Calu3 (cell line): ENCODE measurements around the gene IL25. TPM values are rescaled to one million over a fixed set of nuclear protein-coding genes. Genes with fewer than 3 reads are reported as not detected.

Experiments used
- BruUV-seq: library from RNA; stranded (reverse); fragments of 400-500 nt; replicated peaks from 2 replicates; lab custom pipeline; 2021; lab: Mats Ljungman, UMichigan
- CTCF ChIA-PET: fragments of 300-600 bp; sonication (Branson Sonifier 250); formaldehyde crosslinking; loops from one replicate; lab custom pipeline; 2022; ENCODE audit warnings: antibody characterized with exemption; lab: Charles Lee
- DNase-seq: peaks from one replicate; pipeline ENCODE4 v3.0.0; 2022
- H3K27ac Mint-ChIP-seq: one replicate; pipeline ENCODE4 v1.8.0; 2022; ENCODE audit warnings: mixed read lengths; ENCODE audit not compliant: unreplicated experiment
- H3K27me3 Mint-ChIP-seq: one replicate; pipeline ENCODE4 v1.8.0; 2022; ENCODE audit warnings: mixed read lengths; ENCODE audit not compliant: unreplicated experiment
- H3K36me3 Mint-ChIP-seq: one replicate; pipeline ENCODE4 v1.8.0; 2022; ENCODE audit warnings: mild to moderate bottlenecking, moderate library complexity, mixed read lengths; ENCODE audit not compliant: insufficient read depth, unreplicated experiment
- H3K4me1 Mint-ChIP-seq: one replicate; pipeline ENCODE4 v1.8.0; 2022; ENCODE audit warnings: mild to moderate bottlenecking, low read depth, mixed read lengths; ENCODE audit not compliant: unreplicated experiment
- H3K4me3 Mint-ChIP-seq: one replicate; pipeline ENCODE4 v1.8.0; 2022; ENCODE audit warnings: mild to moderate bottlenecking, low read depth, moderate library complexity, mixed read lengths; ENCODE audit not compliant: unreplicated experiment
- H3K9me3 Mint-ChIP-seq: one replicate; pipeline ENCODE4 v1.8.0; 2022; ENCODE audit warnings: low read depth, mixed read lengths; ENCODE audit not compliant: unreplicated experiment
- CTCF ChIP-seq: fragments of 200-600 bp; IDR thresholded peaks from one replicate; pipeline ENCODE4 v1.8.0; 2022; ENCODE audit warnings: antibody characterized with exemption; ENCODE audit not compliant: unreplicated experiment
- intact Hi-C: fragments of 100-400 bp; cut with micrococcal nuclease; formaldehyde crosslinking; loops from one replicate; pipeline ENCODE4 v1.10.0; 2022; ENCODE audit not compliant: unreplicated experiment
- total RNA-seq: library from RNA; stranded (reverse); gene quantifications from 2 replicates; pipeline ENCODE4 v1.2.3, GENCODE V29; 2022

The IL25 gene
- total RNA-seq, 1 experiment from 2014 or later: not detected

DNA sequence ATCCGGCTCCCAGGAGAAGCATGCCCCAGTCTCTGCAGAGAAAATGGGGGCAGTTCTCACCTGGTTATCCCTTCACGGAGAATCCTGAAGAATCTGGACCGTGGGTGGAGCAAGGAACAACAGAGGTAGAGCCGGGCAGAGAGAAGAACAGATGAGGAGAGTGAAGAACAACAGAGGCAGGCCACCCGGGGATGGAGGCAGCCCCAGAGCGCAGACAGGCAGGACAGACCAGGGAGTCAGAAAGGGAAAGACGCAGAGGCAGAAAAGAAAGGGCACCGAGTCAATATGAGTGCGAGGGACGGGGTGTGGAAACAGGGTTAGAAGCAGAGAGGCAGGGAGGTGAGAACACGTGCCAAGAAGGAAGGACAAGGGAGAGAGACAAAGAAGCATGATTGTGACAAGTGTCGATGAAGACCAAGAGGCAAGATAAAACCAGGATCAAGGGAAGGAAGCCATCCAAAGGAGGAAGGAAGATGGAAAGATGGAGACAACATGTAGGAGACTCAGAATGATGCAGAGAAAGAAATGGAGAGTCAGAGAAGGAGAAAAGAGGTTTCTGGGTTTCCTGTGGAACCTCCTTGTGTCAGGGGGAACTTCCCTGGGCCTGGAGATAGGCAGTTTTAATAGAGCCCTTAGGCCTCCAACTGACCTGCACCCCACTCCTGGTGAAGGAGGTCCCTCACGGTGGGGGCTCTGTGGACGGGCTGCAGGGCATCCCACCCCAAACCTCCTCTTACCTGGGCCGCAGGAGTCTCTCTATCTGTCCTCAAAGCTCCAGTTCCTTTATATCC lies 35.1 kb downstream of the IL25 start, which contains the start of gene MYH6:
MYH6 (minus strand) TSS at position 758 of the 791 bp plus-strand sequence. CDS start 1,050 bp downstream, outside the sequence.
- Mint-ChIP-seq H3K27me3 (peaks cover 93% of the 10 kb centered on the region), H3K36me3 (no peaks in the 10 kb centered on the region), H3K4me3 (no peak within 1 kb of the TSS), H3K4me1 (no peaks in the 10 kb centered on the region), H3K27ac (no peak within 1 kb of the TSS), H3K9me3 (no peaks in the 10 kb centered on the region)
- BruUV-seq: no TSS peak
- CTCF ChIA-PET: no interaction called here
- TF ChIP-seq CTCF: no peak
- DNase-seq: no peak
- intact Hi-C loops: no loop called here

DNA sequence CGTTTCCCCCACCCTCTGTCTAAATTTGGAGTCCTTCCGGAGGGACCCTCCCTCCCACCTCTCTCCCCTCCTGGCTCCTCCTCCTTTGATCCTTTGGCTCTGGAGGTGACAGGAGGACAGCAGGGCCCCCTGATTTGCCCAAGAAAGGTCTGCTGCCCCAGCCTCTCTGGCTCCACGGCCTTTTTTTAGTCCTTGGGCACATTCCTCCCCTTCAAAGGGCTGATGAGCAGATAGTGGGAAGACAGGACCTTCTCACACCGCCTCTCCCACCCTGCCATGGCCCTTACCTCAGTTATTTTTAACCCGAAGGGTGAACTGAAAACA lies 35.7 kb downstream of the IL25 start:
- Mint-ChIP-seq H3K27me3 (peaks cover 93% of the 10 kb centered on the region), H3K4me1 (no peaks in the 10 kb centered on the region), H3K27ac (no peak overlapping the region), H3K4me3 (no peak overlapping the region), H3K36me3 (no peaks in the 10 kb centered on the region), H3K9me3 (no peaks in the 10 kb centered on the region)
- CTCF ChIA-PET: no interaction called here
- DNase-seq: no peak
- no peak for TF ChIP-seq CTCF
- intact Hi-C loops: no loop called here
- BruUV-seq: no TSS peak

GRCh38 chr14:23409475-23409874 lies 36.9 kb downstream of the IL25 start:
- TF ChIP-seq CTCF: no peak
- H3K36me3 Mint-ChIP-seq: no peaks in the 10 kb centered on the region
- CTCF ChIA-PET: no interaction called here
- no TSS peak for BruUV-seq
- peaks cover 93% of the 10 kb centered on the region for H3K27me3 Mint-ChIP-seq
- no peak for DNase-seq
- no peak overlapping the region for H3K27ac Mint-ChIP-seq
- no peak overlapping the region for H3K4me3 Mint-ChIP-seq
- H3K4me1 Mint-ChIP-seq: no peaks in the 10 kb centered on the region
- intact Hi-C loops: no loop called here
- H3K9me3 Mint-ChIP-seq: no peaks in the 10 kb centered on the region

- BruUV-seq: no TSS peak
- no peaks in the 10 kb centered on the region for H3K9me3 Mint-ChIP-seq
- no peaks in the 10 kb centered on the region for H3K36me3 Mint-ChIP-seq
- H3K27ac Mint-ChIP-seq: no peak overlapping the region
- CTCF ChIA-PET: no interaction called here
- no peak for TF ChIP-seq CTCF
- no peak overlapping the region for H3K4me3 Mint-ChIP-seq
- no peak for DNase-seq
- H3K4me1 Mint-ChIP-seq: no peaks in the 10 kb centered on the region
- H3K27me3 Mint-ChIP-seq: peaks cover 93% of the 10 kb centered on the region
- intact Hi-C loops: no loop called here
These were observed 37.5 kb downstream of the IL25 start for GRCh38 chr14:23409966-23410635.
